Body of pancreas (tissue), 4 donors: ENCODE measurements around the gene DDX28. TPM values are rescaled to one million over a fixed set of nuclear protein-coding genes. Genes with fewer than 3 reads are reported as not detected.

Experiments
- ATAC-seq: fragments of 150-250 bp; one replicate; pipeline ENCODE4 v1.9.1; 2016
- DNase-seq, 4 donors: peaks; one replicate each; pipeline ENCODE4 v3.0.0-alpha.2; 2019
- H3K27ac ChIP-seq, 4 donors: fragments of 200-600 bp; sonication (generic); 1 replicate in 3 of 4; 2 replicates in 1 of 4; pipeline versions ENCODE4 v1.5.1 to v1.6.1; 2016 to 2019; ENCODE audit warnings: mild to moderate bottlenecking in 1 of 4, mixed read lengths in 1 of 4, moderate library complexity in 1 of 4
- H3K27me3 ChIP-seq, 2 donors: fragments of 200-600 bp; sonication (generic); one replicate each; pipeline ENCODE4 v1.6.0; 2016; ENCODE audit warnings: mild to moderate bottlenecking in 1 of 2
- H3K36me3 ChIP-seq, 2 donors: fragments of 200-600 bp; sonication (generic); replicated peaks in 1 of 2; 2 replicates each; pipeline ENCODE4 v1.5.1; 2016; ENCODE audit warnings: low read depth in 2 of 2; ENCODE audit not compliant: insufficient read depth in 1 of 2
- H3K4me1 ChIP-seq: fragments of 200-600 bp; sonication (generic); one replicate; pipeline ENCODE4 v1.6.0; 2016
- H3K4me3 ChIP-seq, 2 donors: fragments of 200-600 bp; sonication (generic); 1 replicate in 1 of 2; 2 replicates in 1 of 2; pipeline ENCODE4 v1.5.1; 2016 to 2019
- H3K9me3 ChIP-seq, 3 donors: fragments of 200-600 bp; sonication (generic); 1 replicate in 2 of 3; 2 replicates in 1 of 3; pipeline ENCODE4 v1.5.1; 2016
- POLR2A ChIP-seq, 3 donors: fragments of 450-650 bp; IDR thresholded peaks; one replicate each; pipeline ENCODE4 v1.6.1; 2016; ENCODE audit warnings: antibody characterized with exemption in 3 of 3, mild to moderate bottlenecking in 2 of 3
- WGBS, 2 donors: methylation state at CpG; one replicate each; pipeline ENCODE4 v1.1.5; 2017; 5-methylcytosine and 5-hydroxymethylcytosine counted together
- intact Hi-C: fragments of 100-400 bp; cut with DNase I; formaldehyde crosslinking; loops from one replicate; pipeline ENCODE4 v1.15.1; 2023
- total RNA-seq, 2 donors: library from RNA; depleted of rRNA; stranded (reverse); fragments of >200 nt; gene quantifications; one replicate each; pipeline ENCODE4 v1.1.0, GENCODE V29; 2016
- TF ChIP-seq, protein P1 (sequence below), 7 experiments: fragments of 450-650 bp in 4 of 7; fragments of 200-600 bp in 3 of 7; sonication (generic) in 3 of 7; IDR thresholded peaks; one replicate each; pipeline ENCODE4 v1.5.1; 2016 to 2019; ENCODE audit warnings: antibody characterized with exemption in 7 of 7

DDX28 gene
- total RNA-seq, 2 donors from 2014 or later = 3.4 to 13.2 TPM

- H3K36me3 ChIP-seq = no peaks in the 10 kb centered on the region
- WGBS, 2 donors = 54 to 70% methylated on average over 14 to 42 of the region's 62 CpGs
- H3K27ac ChIP-seq = no peak within 1 kb of the TSS
- ATAC-seq (no peak), DNase-seq (no peak)
- intact Hi-C loops = no loop called here
- no peak for TF ChIP-seq POLR2A (IDR thresholded peaks at IDR 0.05)
- TF ChIP-seq, protein P1, sequence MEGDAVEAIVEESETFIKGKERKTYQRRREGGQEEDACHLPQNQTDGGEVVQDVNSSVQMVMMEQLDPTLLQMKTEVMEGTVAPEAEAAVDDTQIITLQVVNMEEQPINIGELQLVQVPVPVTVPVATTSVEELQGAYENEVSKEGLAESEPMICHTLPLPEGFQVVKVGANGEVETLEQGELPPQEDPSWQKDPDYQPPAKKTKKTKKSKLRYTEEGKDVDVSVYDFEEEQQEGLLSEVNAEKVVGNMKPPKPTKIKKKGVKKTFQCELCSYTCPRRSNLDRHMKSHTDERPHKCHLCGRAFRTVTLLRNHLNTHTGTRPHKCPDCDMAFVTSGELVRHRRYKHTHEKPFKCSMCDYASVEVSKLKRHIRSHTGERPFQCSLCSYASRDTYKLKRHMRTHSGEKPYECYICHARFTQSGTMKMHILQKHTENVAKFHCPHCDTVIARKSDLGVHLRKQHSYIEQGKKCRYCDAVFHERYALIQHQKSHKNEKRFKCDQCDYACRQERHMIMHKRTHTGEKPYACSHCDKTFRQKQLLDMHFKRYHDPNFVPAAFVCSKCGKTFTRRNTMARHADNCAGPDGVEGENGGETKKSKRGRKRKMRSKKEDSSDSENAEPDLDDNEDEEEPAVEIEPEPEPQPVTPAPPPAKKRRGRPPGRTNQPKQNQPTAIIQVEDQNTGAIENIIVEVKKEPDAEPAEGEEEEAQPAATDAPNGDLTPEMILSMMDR (IDR thresholded peaks at IDR 0.05) = peak in 3 of 7 experiments; percentile 9 to 21 (median 19)
- no peaks in the 10 kb centered on the region for H3K9me3 ChIP-seq
- no peaks in the 10 kb centered on the region for H3K27me3 ChIP-seq
- no peak within 1 kb of the TSS for H3K4me3 ChIP-seq
- peaks cover 3% of the 10 kb centered on the region for H3K4me1 ChIP-seq
Observed at GRCh38 chr16:67979955-67980678, 42.9 kb downstream of the DDX28 start, which contains the start of gene DPEP3. Gene DPEP3 (minus strand): TSS chr16:67980499. CDS start chr16:67980380, 119 bp downstream.

DNA sequence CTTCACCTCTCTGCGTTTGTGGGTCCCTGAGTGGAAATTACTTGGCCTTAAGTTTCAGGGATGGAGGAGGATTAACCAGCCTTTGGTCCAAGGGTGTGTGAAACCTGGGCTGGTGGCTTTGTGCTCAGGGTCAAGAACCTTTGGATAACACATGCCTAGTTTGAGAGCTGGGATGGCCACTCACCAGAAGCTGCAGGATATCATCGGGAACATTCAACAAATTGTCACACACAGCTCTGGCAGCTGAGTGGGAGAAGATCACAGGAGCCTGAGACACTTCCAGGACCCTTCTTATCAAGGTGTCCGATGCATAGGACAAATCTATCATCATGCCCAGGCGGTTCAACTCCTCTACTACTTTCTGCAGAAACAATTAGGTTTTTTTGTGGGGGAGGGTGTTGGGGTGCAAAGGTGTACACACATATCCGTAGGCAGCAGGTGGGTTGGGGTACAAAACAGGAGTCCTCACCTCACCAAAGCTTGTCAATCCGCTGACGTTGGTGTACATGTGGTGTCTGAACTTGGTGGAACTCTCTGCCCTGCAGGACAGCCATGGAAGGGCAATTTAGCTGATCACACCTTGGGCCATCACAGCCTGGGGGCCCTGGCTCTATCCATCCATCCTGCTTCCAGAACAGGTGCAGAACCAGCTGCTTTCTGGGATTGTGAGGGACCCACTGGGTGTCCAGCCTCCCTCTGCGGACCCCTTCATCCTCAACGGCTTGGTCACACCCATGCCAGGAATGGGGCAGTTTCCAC lies 45.4 kb downstream of the DDX28 start:
- H3K9me3 ChIP-seq = no peaks in the 10 kb centered on the region
- H3K36me3 ChIP-seq = no peaks in the 10 kb centered on the region
- no peaks in the 10 kb centered on the region for H3K27me3 ChIP-seq
- no peaks in the 10 kb centered on the region for H3K4me1 ChIP-seq
- DNase-seq (no peak), ATAC-seq (no peak)
- no peak for TF ChIP-seq POLR2A (IDR thresholded peaks at IDR 0.05)
- TF ChIP-seq, protein P1 (IDR thresholded peaks at IDR 0.05) = no peak
- 67 to 79% methylated on average over 7 to 9 of the region's 9 CpGs for WGBS, 2 donors
- intact Hi-C loops = no loop called here
- H3K4me3 ChIP-seq = no peak overlapping the region
- H3K27ac ChIP-seq = no peak overlapping the region

DNA sequence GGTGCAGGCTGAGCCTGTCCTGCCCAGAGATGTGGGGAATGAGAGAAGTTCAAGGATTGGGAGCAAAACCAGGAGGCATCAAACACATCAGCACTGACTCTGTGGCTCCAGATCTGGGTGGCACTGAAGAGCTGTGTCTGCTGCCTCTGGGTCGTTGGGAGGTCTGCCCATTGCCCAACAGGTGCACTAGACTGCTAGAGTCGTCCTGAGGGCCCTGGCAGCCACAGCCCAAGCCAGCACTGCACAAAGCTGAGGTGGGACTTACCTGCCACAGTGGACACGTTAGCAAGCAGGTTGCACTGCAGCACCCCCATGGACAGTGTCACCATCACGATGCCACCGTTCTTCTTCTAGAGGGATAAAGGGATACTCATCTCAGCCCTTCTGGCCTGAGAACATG lies 46.0 kb downstream of the DDX28 start:
- no peak for ATAC-seq
- Histone ChIP-seq H3K36me3 (no peaks in the 10 kb centered on the region), H3K4me1 (no peaks in the 10 kb centered on the region), H3K9me3 (no peaks in the 10 kb centered on the region), H3K27ac (no peak overlapping the region), H3K4me3 (no peak overlapping the region), H3K27me3 (no peaks in the 10 kb centered on the region)
- WGBS, 2 donors = 51 to 55% methylated on average over 5 of the region's 5 CpGs
- no peak for DNase-seq
- TF ChIP-seq POLR2A (IDR thresholded peaks at IDR 0.05) = no peak
- TF ChIP-seq, protein P1 (IDR thresholded peaks at IDR 0.05) = no peak
- intact Hi-C loops = no loop called here

DNA sequence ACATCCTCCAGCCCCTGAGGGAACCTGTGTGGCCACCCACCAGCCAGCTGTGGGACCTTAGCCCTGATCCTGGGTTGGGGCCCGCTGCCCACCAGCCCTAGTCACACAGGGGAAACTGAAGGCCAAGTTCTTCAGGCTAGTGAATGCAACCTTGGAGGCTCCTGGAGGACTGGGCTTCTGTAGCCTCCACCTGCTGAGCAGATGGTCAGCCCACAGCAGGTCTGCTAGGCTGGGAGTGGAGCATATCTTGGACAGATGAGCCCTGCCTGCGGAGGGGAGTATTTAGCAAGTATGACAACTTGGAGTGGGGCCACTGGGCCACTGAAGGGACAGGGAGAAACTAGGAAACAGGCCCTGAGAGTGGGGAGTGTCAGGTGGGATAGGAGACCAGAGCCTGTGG lies 46.8 kb downstream of the DDX28 start:
- DNase-seq (no peak), ATAC-seq (no peak)
- Histone ChIP-seq H3K9me3 (no peaks in the 10 kb centered on the region), H3K4me3 (no peak overlapping the region), H3K4me1 (no peaks in the 10 kb centered on the region), H3K36me3 (no peaks in the 10 kb centered on the region), H3K27me3 (no peaks in the 10 kb centered on the region), H3K27ac (no peak overlapping the region)
- TF ChIP-seq, protein P1 (IDR thresholded peaks at IDR 0.05) = no peak
- TF ChIP-seq POLR2A (IDR thresholded peaks at IDR 0.05) = no peak
- intact Hi-C loops = no loop called here
- WGBS, 2 donors = 87 to 100% methylated on average over 2 of the region's 2 CpGs
